PC-3 (cell line): ENCODE measurements around the gene NEDD4L. TPM values are rescaled to one million over a fixed set of nuclear protein-coding genes. Genes with fewer than 3 reads are reported as not detected.
"Not testable (repeated sequence)": the region's sequence is repeated elsewhere in the genome, so short reads cannot be mapped to it uniquely, and the experiment has no call there.

Source experiments
- ATAC-seq: fragments of 200-7000 bp; cut with Tn5 transposase; 2 replicates; pipeline ENCODE4 v1.9.1; 2020; ENCODE audit warnings: mild to moderate bottlenecking, moderate library complexity
- BruUV-seq: library from RNA; stranded (reverse); fragments of 400-500 nt; replicated peaks from 2 replicates; lab custom pipeline; 2021; lab: Mats Ljungman, UMichigan
- CTCF ChIA-PET: fragments of 300-600 bp; sonication (Branson Sonifier 250); formaldehyde crosslinking; loops from one replicate; lab custom pipeline; 2022; ENCODE audit warnings: antibody characterized with exemption; lab: Charles Lee
- POLR2A ChIA-PET: fragments of 300-600 bp; sonication (Branson Sonifier 250); formaldehyde crosslinking; loops from one replicate; lab custom pipeline; 2022; ENCODE audit warnings: antibody characterized with exemption; ENCODE audit not compliant: unreplicated experiment; lab: Charles Lee
- DNase-seq: peaks from one replicate; pipeline ENCODE4 v3.0.0-alpha.2; 2015
- H2AFZ ChIP-seq: fragments of 300-600 bp; sonication (generic); 2 replicates; pipeline ENCODE4 v1.6.0; 2016; ENCODE audit warnings: antibody characterized with exemption, low read length
- H3F3A ChIP-seq: fragments of 300-600 bp; sonication (generic); one replicate; pipeline ENCODE4 v1.6.0; 2017; ENCODE audit warnings: antibody characterized with exemption, low read length, control low read depth, mild to moderate bottlenecking; ENCODE audit not compliant: unreplicated experiment
- H3K27ac ChIP-seq: fragments of 300-600 bp; sonication (generic); 2 replicates; pipeline ENCODE4 v1.5.1; 2016; ENCODE audit warnings: mild to moderate bottlenecking, low read length
- H3K27me3 ChIP-seq: fragments of 300-600 bp; sonication (generic); 2 replicates; pipeline ENCODE4 v1.6.1; 2016; ENCODE audit warnings: low read length, mixed read lengths
- H3K36me3 ChIP-seq: fragments of 300-600 bp; sonication (generic); 2 replicates; pipeline ENCODE4 v1.6.1; 2016; ENCODE audit warnings: low read depth, mixed run types, low read length, mixed read lengths
- H3K4me1 ChIP-seq: fragments of 300-600 bp; sonication (generic); 2 replicates; pipeline ENCODE4 v1.5.1; 2016; ENCODE audit warnings: low read length; ENCODE audit not compliant: insufficient read depth
- H3K4me2 ChIP-seq: fragments of 300-600 bp; sonication (generic); 2 replicates; pipeline ENCODE4 v1.6.0; 2016; ENCODE audit warnings: low read length
- H3K4me3 ChIP-seq: fragments of 300-600 bp; sonication (generic); 2 replicates; pipeline ENCODE4 v1.5.1; 2016; ENCODE audit warnings: mild to moderate bottlenecking, low read length, mixed read lengths
- H3K79me2 ChIP-seq: fragments of 300-600 bp; sonication (generic); 2 replicates; pipeline ENCODE4 v1.6.1; 2017; ENCODE audit warnings: low read length, mixed read lengths
- H3K9ac ChIP-seq: fragments of 300-600 bp; sonication (generic); 2 replicates; pipeline ENCODE4 v1.6.0; 2016; ENCODE audit warnings: mild to moderate bottlenecking, low read length
- H3K9me2 ChIP-seq: fragments of 300-600 bp; sonication (generic); replicated peaks from 2 replicates; pipeline ENCODE4 v1.6.1; 2016; ENCODE audit warnings: mixed run types, low read length, mixed read lengths
- H3K9me3 ChIP-seq: fragments of 300-600 bp; sonication (generic); 2 replicates; pipeline ENCODE4 v1.6.1; 2016; ENCODE audit warnings: low read length, mixed read lengths
- H4K20me1 ChIP-seq: fragments of 300-600 bp; sonication (generic); 2 replicates; pipeline ENCODE4 v1.6.1; 2016; ENCODE audit warnings: low read length, mixed read lengths
- CTCF ChIP-seq: fragments of 300-600 bp; sonication (generic); conservative IDR thresholded peaks from 2 replicates; pipeline ENCODE4 v1.5.1; 2017; ENCODE audit warnings: antibody characterized with exemption, low read depth, mild to moderate bottlenecking, low read length
- EZH2 ChIP-seq: fragments of 300-600 bp; sonication (generic); IDR thresholded peaks from one replicate; pipeline ENCODE4 v1.6.1; 2017; ENCODE audit warnings: antibody characterized with exemption, mild to moderate bottlenecking, low read length; ENCODE audit not compliant: unreplicated experiment
- EZH2phosphoT487 ChIP-seq: fragments of 300-600 bp; sonication (generic); IDR thresholded peaks from 2 replicates; pipeline ENCODE4 v1.6.1; 2018; ENCODE audit warnings: mild to moderate bottlenecking, antibody characterized with exemption, low read length, borderline replicate concordance
- intact Hi-C: fragments of 100-400 bp; cut with micrococcal nuclease; formaldehyde crosslinking; loops from 2 replicates; pipeline ENCODE4 v1.9.0; 2023
- total RNA-seq: library from RNA; depleted of rRNA; stranded (reverse); fragments of >200 nt; gene quantifications from 2 replicates; pipeline ENCODE4 v1.2.3, GENCODE V29; 2014

NEDD4L gene
- total RNA-seq, 1 experiment from 2014 or later = 105 TPM

- no peak overlapping the region for H3K9ac ChIP-seq
- no peak overlapping the region for H3K4me2 ChIP-seq
- no peaks in the 10 kb centered on the region for H3K9me3 ChIP-seq
- no peak overlapping the region for H3K4me3 ChIP-seq
- intact Hi-C loops = no loop called here
- H2AFZ ChIP-seq = no peak overlapping the region
- ChIA-PET POLR2A (no interaction called here), CTCF (no interaction called here)
- TF ChIP-seq EZH2phosphoT487 (no peak), EZH2 (no peak), CTCF (no peak)
- H3K36me3 ChIP-seq = no peaks in the 10 kb centered on the region
- no peaks in the 10 kb centered on the region for H3K27me3 ChIP-seq
- no TSS peak for BruUV-seq
- no peaks in the 10 kb centered on the region for H3F3A ChIP-seq
- no peaks in the 10 kb centered on the region for H3K4me1 ChIP-seq
- DNase-seq (no peak), ATAC-seq (no peak)
- no peaks in the 10 kb centered on the region for H4K20me1 ChIP-seq
- no peaks in the 10 kb centered on the region for H3K9me2 ChIP-seq
- H3K79me2 ChIP-seq = no peaks in the 10 kb centered on the region
- no peak overlapping the region for H3K27ac ChIP-seq
These were observed 385.4 kb downstream of the NEDD4L start for GRCh38 chr18:58429442-58429841.

- ChIA-PET POLR2A (no interaction called here), CTCF (no interaction called here)
- H3K79me2 ChIP-seq = no peaks in the 10 kb centered on the region
- H3K27me3 ChIP-seq = no peaks in the 10 kb centered on the region
- ATAC-seq (no peak), DNase-seq (no peak)
- H3K9me3 ChIP-seq = no peaks in the 10 kb centered on the region
- no peaks in the 10 kb centered on the region for H3K4me1 ChIP-seq
- no peak overlapping the region for H3K27ac ChIP-seq
- H3K9ac ChIP-seq = no peak overlapping the region
- no peaks in the 10 kb centered on the region for H3K9me2 ChIP-seq
- no peak overlapping the region for H2AFZ ChIP-seq
- H3K36me3 ChIP-seq = no peaks in the 10 kb centered on the region
- BruUV-seq = no TSS peak
- H3F3A ChIP-seq = no peaks in the 10 kb centered on the region
- no peak overlapping the region for H3K4me3 ChIP-seq
- H3K4me2 ChIP-seq = no peak overlapping the region
- TF ChIP-seq EZH2phosphoT487 = no peak
- no peaks in the 10 kb centered on the region for H4K20me1 ChIP-seq
- intact Hi-C loops = no loop called here
These were observed 387.2 kb downstream of the NEDD4L start for GRCh38 chr18:58431215-58431614.

GRCh38 chr18:58432050-58432727, 388.2 kb downstream of the NEDD4L start:
- Histone ChIP-seq H3K4me1 (no peaks in the 10 kb centered on the region), H3K9ac (no peak overlapping the region), H3K36me3 (no peaks in the 10 kb centered on the region), H3K79me2 (no peaks in the 10 kb centered on the region), H3K27me3 (no peaks in the 10 kb centered on the region), H3K4me2 (no peak overlapping the region), H2AFZ (no peak overlapping the region), H4K20me1 (no peaks in the 10 kb centered on the region), H3F3A (no peaks in the 10 kb centered on the region), H3K27ac (no peak overlapping the region), H3K4me3 (no peak overlapping the region), H3K9me2 (no peaks in the 10 kb centered on the region), H3K9me3 (no peaks in the 10 kb centered on the region)
- no TSS peak for BruUV-seq
- POLR2A ChIA-PET = no interaction called here
- intact Hi-C loops = no loop called here
- DNase-seq (no peak), ATAC-seq (no peak)
- CTCF ChIA-PET = no interaction called here
- TF ChIP-seq CTCF (no peak), EZH2phosphoT487 (no peak), EZH2 (no peak)

- CTCF ChIA-PET, BruUV-seq, DNase-seq, POLR2A ChIA-PET, H3K27me3 ChIP-seq, H3F3A ChIP-seq, H3K9me3 ChIP-seq, H3K4me2 ChIP-seq, ATAC-seq, H3K4me3 ChIP-seq, H4K20me1 ChIP-seq, H3K9me2 ChIP-seq, H3K36me3 ChIP-seq, H3K27ac ChIP-seq, intact Hi-C loops, H3K9ac ChIP-seq, H2AFZ ChIP-seq, H3K79me2 ChIP-seq, H3K4me1 ChIP-seq: not testable (repeated sequence)
These were observed 391.4 kb downstream of the NEDD4L start for GRCh38 chr18:58435221-58436005.
